ENCODE data around the gene STAG3. TPM values are rescaled to one million over a fixed set of nuclear protein-coding genes. Genes with fewer than 3 reads are reported as not detected.

STAG3 gene
- total and polyA plus RNA-seq, 10 of the 15 experiments (the other 5 are each of a cell fraction or from before 2014, with no cell fraction given) = 73.0 to 306 (median 120) TPM

GRCh38 chr7:100215895-100216294 lies 38.2 kb downstream of the STAG3 start (continued):
- no peak for TF ChIP-seq BCL3 (IDR thresholded peaks at IDR 0.05; ENCODE audit: borderline replicate concordance, insufficient read depth, low read depth, low read length, poor library complexity, severe bottlenecking)
- TF ChIP-seq CTCF (IDR thresholded peaks at IDR 0.05 in 2 of 3, conservative IDR thresholded peaks at IDR 0.05 in 1 of 3; ENCODE audit: control insufficient read depth in 2 of 3, extremely low read depth in 1 of 3, insufficient read depth in 1 of 3, low read depth in 3 of 3, low read length in 3 of 3) = no peak
- no peak for TF ChIP-seq HSF1 (IDR thresholded peaks at IDR 0.05; ENCODE audit: low read depth, low read length)
- no peak for TF ChIP-seq IKZF1 (conservative IDR thresholded peaks at IDR 0.05)
- no peak for TF ChIP-seq CBX5 (IDR thresholded peaks at IDR 0.05; ENCODE audit: low read depth)
- TF ChIP-seq WRNIP1 (IDR thresholded peaks at IDR 0.05; ENCODE audit: borderline replicate concordance, low read depth, low read length) = no peak
- no peak for TF ChIP-seq EED (IDR thresholded peaks at IDR 0.05; ENCODE audit: low read depth)
- no peak for TF ChIP-seq ZNF207 (IDR thresholded peaks at IDR 0.05; ENCODE audit: borderline replicate concordance)
- TF ChIP-seq EP300 (IDR thresholded peaks at IDR 0.05; ENCODE audit: borderline replicate concordance in 1 of 2, control insufficient read depth in 1 of 2, low read depth in 2 of 2, low read length in 2 of 2) = no peak
